MM.1S (cell line): ENCODE results near the gene FGD4.

Experiments
- CTCF ChIP-seq: fragments of 300-600 bp; sonication (generic); IDR thresholded peaks from 2 replicates; pipeline ENCODE4 v1.5.1; 2016; ENCODE audit warnings: antibody characterized with exemption, low read length, mixed read lengths
- EZH2 ChIP-seq: fragments of 300-600 bp; sonication (generic); optimal IDR thresholded peaks from 2 replicates; pipeline ENCODE3; 2017; ENCODE audit warnings: low read depth, mild to moderate bottlenecking, antibody characterized with exemption, low read length, mixed read lengths
- EZH2phosphoT487 ChIP-seq: fragments of 300-600 bp; sonication (generic); IDR thresholded peaks from 2 replicates; pipeline ENCODE4 v1.6.1; 2018; ENCODE audit warnings: antibody characterized with exemption, low read length

GRCh38 chr12:32600681-32601080, 201.3 kb downstream of the FGD4 start:
- no peak for TF ChIP-seq EZH2phosphoT487
- no peak for TF ChIP-seq CTCF
- TF ChIP-seq EZH2 = no peak
